Daoy (cell line): Measurements from ENCODE around the gene CNTNAP1. TPM values are rescaled to one million over a fixed set of nuclear protein-coding genes. Genes with fewer than 3 reads are reported as not detected.

ENCODE experiments used
- DNase-seq: peaks from one replicate; pipeline ENCODE4 v3.0.0-alpha.2; 2015; ENCODE audit warnings: low read depth
- total RNA-seq: library from RNA; depleted of rRNA; stranded (reverse); fragments of >200 nt; shearing (Covaris generic); gene quantifications from 2 replicates; pipeline ENCODE4 v1.2.3, GENCODE V29; 2014

The CNTNAP1 gene
- total RNA-seq, 1 experiment from 2014 or later: 7.4 TPM

DNA sequence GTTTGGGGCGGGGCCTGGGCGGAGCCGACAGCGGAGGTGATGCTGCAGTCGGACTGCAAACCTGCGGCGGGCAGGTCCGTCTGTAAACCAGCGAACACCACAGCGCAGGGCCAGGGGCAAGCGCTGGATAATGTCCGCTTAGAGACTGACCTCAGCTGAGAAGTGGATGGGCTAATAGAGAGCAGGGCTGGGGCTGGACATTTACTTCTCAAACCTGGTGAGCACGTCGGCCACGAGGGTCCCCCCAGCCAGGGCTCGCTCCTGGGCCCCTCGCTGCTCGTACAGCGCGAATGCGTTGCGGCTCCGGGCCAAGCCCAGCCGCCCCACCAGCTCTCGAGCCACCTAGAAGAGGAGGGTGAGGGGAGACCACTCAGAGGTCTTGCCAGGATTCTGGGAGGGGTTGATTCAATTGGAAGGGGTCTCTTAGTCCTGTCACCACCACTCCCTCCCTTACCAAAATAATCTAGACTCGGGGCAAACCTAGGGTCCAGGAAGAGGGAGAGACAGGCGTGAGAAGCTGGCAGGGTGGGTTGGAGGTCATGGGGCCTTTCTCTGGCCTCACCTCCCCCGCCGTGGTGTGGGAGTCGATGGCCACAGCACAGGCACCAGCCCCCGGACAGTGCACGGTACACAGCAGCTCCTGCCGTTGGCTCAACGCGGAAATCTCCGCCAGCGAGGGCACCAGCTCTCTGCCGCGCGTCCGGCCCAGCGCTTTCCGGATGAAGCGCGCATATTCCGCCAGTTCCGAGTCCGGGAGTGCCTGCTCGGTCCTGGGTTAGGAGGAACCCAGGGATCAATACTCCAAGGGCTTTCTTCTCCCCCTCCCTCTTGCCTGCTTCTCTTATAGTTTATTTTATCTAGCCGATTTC, 11.3 kb upstream of the CNTNAP1 start:
- no peak for DNase-seq

DNA sequence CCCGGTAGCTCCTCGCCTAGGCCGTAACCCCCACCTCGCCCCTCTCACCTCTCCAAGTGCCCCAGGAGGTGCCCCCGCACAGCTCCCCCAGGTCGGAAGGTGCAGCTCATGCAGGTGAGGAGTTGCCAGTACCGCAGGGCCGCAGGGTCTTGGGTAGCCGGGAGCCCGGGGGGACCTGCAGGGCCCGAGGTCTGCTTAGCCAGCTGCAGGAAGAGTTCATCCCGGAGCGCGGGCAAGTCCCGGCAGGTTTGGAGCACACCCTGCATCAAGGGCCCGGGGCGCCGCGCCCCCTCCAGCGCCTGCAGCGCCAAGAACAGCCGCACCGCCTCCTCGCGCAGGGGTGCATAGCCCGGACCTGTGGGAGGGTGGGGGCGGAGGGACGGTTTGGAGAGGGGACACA, 10.3 kb upstream of the CNTNAP1 start:
- DNase-seq: no peak

DNA sequence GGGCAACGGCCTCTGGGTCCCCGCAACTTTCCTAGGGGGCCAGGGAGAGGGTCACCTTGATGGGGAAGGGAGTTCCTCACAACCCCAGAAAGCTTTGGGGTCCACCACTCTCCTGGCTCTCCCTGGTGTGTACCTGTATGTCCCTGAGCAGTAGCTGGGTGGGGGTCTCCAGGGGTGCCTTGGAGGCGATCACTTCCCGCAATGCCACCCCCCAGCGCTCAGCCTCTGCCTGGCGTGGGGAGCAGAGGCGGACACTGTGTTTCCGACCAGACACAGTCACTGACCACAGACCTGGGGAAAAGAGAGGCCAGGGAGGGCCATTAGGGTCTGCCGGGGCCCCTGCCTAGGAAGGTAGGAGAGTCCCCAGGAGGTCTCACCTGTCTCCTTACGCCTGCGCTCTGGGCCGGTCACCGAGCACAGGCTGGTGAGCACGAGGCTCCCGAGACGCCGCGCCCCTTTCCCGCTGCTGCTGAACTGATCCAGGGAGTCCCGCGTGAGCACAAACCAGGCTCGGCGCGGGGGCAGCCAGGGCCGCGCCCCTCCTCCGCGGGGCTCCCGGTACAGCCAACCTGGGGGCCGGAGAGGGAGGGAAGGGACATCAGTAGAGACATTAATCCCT, 9.0 kb upstream of the CNTNAP1 start:
- no peak for DNase-seq

DNA sequence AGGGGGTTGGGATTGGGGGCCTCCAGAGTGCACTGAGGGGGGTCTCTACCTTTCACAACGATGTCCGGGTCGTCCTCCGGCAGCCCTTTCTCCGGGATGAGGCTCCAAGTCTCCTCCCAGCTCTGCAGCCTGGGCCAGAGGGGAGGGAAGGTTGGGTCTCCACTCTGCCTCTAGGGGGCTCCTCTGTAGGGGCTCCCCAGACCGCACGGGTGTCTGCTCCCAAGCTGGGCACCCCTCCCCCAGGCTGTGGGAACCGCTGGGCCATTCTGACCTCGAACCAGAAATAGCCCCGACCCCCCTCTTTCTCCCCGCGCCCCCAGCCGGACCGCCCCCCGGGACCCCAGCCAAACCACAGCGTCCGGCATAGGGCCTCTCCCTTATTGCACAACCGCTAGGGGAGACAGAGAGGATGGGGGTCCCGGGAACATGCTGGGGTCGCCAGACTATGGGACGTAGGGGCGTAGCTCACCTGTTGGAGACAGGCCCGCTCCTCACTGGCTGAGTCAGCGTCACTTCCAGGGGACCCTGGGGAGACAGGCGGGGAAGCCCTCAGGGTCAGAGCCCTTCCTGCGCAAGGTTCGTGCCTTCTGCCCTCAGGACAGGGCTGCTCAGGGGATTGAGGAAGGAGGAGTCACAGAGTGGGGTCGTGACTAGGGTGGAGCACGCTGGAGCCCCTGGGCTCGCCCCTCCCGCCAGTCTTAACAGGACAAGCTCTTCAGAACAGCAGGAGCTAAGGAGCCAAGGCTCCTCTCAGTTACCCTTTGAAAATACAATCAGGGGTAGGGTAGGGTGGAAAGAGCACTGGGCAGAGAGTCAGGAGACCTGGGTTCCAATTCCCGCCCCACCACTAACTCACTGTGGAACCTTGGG, 8.2 kb upstream of the CNTNAP1 start:
- DNase-seq: peak; percentile 52

DNA sequence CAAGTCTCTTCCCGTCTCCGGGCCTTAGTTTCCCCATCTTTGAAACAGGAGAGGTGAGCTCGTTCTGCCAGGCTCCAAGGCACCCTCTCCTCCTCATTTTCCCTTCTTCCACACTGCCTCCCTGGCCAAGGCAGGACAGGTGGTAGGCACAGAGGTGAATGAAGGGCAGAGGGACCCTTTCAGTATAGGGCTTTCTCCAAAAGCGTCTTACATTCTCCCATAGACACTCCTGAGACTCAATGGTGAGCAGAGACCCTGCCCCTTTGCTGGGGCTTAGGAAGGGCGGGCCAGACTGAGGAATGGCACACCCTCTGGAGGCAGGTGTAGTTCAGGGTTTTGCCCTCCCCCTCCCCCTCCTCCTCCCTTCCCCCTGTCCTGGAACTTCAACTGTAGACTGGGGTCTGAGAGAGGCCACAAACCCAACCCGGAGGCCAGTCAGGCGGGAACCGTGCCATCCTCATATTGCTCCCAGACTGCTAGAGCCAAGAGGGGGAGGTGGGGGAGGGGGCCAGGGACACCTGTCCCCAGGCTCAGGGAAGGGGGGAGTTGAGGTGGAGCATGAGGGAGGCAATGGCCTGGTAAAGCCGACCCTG, 7.5 kb upstream of the CNTNAP1 start:
- DNase-seq: no peak

DNA sequence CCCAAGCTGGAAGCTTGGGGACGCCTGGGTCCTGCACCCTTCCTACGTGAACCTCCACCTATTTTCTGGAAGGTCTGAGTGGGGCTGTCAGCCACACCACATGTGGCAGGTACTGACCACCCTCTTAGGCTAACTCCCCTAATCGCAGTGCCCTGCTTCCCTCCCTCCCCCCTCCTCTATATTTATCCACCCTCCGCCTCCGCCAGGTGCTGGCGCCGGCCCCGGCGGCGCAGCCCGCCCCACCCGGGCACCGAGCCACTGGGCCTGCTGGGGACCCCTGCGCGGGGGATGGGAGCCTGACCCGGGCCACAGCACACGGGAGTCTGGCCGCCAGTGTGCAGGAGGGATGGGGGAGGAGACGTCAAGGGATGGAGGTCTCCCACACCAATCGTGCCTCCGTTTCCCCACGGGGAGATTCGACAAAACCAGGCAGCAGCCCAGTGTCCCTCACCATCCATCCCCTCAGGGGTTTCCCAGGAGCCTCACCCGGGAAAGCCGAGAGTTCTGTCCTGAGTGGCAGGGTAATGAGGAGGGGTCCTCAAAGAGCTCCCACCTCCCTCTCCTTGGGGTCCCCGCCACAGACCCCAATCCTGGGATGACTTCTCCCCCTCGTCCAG, 6.9 kb upstream of the CNTNAP1 start:
- no peak for DNase-seq

DNA sequence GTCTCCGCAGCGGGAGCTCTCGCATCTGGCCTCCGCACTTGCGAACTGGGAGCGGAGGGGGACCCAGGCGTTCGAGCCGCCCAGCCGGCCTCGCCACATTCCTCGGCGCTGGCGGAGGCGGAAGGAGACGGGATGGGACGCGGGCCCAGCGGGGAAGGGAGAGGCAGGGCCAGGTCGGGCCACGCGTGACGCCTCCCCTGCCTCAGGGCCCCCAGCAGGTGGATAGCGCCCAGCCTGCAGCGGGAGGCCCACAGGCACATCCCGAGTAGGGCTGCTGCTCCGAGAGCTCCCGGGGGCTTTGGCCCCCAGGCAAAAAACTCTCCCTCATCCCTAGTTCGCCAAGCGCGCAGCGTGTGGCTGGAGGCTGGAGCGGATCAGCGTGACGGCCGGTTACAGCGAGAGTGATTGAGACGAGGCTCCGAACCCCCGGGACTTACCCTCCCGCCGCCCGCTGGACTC, 6.3 kb upstream of the CNTNAP1 start:
- peak; percentile 40 for DNase-seq

DNA sequence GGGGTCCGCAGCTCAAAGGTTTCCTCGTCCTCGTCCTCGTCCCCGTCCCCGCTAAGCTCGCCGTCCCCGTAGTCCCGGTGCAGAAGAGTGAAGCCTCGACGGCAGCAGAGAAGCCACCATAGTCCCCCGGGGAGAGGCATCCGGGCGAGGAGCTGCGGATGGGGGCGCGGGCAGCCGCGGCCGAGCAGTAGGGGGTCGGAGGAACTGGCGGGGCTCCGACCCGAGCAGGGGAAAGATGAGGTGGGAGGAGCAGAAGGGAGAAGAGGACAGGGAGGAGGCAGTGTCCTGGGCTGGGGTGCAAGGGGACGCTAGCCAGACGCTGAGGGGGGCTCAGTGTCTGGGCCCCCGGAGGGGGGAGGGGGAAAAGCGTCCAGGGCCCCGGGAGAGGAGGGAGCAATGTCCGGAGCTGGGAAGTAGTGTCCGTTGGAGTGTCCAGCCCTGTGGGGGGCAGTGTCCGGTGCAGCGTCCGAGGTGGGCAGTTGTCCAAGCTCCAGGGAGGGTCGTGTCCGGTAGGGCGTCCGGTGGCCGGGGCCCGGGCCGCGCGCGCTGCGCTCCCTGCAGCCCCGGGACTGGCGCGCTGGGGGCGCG, 5.8 kb upstream of the CNTNAP1 start, which contains the start of gene PLEKHH3:
Gene PLEKHH3 (minus strand): TSS at position 571 of the 588 bp plus-strand sequence. CDS start 431 bp downstream, at position 140.
- peak; percentile 41 for DNase-seq

DNA sequence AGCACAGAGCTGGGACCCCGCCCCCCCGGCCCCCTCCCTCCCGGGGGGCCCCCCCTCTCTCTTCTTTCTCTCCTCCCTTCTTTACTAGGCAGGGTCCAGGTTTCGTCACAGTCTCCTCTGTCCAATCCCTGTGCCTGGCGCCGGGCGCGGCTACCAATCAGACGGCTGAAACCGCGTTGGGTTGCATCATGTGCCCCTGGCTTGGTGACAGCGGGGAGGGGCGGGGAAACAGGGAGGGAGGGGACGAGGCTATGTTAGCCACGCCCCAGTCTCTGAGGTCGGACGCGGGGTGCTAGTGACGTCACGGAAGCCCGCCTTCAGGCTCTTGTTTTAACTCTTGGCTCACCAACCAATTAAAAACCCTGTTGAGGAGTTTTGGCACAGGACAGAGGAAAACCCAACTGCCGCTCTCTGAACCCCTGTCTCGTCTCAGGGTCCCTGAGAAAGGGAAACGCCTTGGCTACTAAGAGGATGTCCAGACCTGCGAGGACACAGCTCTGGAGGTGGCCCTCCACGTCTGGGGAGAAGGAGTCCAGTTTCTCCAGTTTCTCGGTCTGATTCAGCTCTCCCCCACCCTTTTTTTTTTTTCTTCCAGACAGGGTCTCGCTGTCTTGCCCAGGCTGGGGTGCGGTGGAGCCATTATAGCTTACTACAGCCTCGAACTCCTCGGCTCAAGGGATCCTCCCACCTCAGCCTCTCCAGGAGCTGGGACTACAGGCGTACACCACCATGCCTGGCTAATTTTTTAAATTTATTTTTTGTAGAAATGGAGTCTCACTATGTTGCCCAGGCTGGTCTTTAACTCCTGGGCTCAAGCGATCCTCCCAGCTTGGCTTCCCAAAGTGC, 5.1 kb upstream of the CNTNAP1 start:
- peak; percentile 98 for DNase-seq

DNA sequence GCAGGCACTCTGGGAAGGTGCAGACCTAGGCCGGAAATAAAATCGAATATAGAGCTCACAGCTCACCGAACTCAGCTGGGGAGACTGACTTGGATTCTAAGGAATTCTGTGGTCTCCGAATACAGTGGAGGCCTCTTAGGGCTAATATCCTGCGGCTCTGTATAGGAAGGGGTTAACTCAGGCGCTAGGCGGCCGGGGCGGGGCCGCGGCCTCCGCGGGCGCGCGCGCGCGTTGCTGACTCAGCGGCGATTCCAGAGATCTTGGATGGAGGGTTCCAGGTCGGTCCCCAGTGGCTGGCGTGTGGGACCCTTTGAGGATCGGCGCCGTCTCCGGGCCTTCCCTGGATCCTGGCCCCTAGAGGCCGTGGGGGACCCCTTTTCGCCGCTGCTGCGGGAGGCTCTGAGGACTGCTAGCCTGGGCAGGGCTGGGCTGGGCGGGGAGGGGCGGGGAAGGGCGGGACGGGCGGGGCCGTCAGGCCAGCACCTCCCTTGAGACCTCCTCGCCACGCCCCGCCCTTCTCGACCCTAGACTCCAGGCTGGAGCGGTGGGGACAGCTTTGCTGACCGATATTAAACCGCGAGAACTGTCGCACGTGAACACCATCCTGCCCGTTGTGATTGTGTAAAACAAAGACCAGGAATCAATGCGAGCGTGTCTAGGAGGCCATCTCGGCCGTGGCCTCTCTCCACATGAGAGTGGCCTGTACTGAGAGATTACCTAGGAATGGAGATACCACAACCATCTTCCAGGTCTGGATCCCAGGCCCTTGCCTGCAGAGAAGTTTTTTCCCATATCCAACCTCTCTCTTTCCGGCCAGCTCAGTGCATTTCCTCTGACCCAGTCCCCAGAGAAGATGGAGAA, 4.2 kb upstream of the CNTNAP1 start:
- DNase-seq: peak; percentile 84

DNA sequence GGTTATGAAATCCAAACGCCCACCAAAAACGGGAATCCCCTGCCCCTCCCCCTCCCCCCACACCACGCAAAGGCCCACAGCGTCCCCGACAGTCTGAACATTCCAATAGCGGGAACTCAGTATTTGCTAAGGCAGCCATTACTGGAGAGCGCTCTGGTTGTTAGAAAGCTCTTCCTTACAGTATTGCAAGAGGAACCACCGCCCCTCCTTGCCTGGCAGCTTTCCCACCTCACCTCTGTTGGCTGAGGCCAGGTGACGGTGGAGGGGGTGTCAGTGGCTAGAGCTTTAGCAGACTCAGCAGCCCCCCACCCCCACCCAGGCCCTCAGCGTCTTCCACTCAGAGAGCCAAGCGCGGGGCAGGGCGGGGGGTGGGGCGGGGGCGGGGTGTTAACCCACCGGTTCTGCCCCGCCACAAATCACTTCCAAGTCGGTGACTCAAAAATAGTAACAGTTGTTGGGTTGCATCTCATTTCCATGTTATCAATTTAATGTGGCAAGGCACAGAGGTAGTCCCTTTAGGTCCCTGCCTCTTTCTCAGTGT, 3.3 kb upstream of the CNTNAP1 start:
- DNase-seq: peak; percentile 49

DNA sequence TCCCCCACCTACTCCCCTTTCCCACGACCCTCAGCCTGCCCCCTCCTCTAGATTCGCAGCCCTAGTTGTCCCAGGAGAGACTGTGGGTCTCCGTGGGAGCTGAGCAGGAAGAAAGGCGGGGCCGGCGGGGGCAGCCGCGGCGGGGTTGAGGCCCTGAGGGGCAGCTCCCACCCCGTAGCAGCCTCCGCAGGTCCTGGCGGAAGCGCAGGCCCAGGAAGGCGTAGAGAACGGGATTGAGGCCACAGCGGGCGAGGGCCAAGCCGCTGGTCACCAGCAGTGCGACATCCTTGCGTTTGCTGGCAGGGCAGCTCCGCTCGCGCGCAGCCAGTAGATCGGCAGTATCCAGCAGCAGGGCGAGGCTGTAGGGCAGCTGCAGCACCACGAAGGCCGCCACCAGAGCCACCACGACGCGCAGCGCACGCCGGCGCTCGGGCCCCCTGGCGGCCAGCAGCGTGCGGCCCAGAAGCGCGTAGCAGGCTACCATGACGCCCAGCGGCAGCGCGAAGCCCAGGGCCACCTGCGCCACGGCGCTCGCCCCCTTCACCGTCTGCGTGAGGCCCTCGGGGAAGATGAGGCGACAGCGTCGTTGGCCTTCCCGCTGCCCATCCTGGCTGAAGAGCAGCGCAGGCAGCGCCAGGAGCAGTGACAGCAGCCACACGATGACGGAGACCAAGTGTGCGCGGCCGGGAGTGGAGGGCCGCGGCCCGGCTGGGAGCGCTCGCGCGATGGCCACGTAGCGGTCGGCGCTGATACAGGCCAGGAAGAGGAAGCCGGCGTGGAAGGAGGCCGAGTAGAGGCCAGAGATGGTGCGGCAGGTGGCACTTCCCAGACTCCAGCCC, 2.6 kb upstream of the CNTNAP1 start:
- DNase-seq: peak; percentile 78

DNA sequence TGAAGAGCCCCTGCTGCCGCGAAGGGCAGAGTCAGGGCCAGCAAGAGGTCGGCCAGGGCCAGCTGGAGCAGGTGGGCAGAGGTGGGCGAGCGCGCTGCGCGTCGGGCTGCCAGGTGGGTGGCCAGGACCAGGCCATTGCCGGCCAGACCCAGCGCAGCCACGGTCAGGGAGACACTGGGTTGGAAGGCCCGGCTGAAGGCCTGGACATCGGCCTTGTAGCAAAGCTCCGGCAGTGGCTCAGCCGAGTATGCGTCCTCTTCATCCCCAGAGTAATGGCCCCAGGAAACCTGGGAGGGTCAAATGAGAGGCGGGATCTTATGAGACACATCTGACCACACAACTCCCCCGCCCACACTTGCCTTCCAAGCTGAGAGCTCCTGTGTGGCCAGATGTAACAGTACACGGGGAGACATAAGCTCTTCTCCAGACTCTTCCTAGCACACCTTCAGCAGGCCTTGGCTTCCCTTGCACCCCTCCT, 2.0 kb upstream of the CNTNAP1 start:
- DNase-seq: no peak

DNA sequence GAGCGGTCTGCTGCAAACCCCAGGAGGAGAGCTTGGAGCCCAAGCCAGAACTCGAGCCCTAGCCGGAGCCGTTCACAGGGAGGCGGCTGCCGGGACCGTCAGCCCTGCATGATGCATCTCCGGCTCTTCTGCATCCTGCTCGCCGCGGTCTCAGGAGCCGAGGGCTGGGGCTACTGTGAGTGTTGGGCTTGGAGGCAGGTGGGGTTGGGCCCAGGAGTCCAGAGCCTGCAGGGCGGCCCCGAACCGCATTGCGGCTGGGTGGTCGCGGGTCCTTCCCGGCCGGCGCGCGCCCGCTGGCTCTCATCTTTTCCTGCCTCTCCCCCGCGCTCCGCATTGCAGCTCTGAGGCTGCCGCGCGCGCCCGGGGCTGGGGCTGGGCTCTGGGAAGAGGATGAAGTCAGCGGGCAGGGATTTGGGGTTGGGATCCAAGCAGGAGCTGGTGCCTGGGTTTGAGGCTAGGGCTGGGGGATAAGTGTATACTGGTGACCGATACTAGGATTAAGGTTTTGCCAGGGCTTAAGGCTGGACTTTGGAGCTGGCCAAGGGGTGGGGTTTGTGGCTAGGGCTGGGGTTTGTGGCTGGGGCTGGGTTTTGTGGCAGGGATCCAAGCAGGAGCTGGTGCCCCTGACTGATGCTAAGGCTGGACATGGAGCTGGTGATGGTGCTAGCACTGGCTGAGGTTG, 532 bp downstream of the CNTNAP1 start:
- peak; percentile 72 for DNase-seq

DNA sequence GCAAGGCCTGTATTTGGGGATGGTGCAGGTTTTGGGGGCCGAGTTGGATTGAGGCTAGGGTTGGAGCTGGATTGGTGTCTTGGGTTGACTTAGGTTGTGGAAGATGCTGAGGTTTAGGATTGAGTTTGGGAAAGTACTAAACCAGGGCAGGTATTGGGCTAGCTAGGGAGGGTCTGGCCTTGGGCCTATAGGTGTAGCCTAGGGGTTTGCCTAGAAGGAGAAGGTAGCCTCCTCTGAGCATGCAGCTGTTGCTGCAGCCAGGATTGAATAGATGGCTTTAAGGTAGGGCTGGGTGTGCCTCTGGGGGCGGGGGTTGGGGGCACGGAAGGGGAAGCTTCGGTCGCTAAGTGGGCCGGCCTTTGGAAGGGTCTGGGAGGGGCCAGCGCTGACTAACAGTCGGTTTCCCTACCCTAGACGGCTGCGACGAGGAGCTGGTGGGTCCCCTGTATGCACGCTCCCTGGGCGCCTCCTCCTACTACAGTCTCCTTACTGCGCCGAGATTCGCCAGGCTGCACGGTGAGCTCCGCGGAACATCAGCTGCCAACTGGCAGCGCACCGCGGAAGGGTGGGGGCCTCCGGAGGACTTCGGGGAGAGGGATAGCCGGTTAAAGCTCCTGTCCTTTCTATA, 1.2 kb downstream of the CNTNAP1 start:
- no peak for DNase-seq

DNA sequence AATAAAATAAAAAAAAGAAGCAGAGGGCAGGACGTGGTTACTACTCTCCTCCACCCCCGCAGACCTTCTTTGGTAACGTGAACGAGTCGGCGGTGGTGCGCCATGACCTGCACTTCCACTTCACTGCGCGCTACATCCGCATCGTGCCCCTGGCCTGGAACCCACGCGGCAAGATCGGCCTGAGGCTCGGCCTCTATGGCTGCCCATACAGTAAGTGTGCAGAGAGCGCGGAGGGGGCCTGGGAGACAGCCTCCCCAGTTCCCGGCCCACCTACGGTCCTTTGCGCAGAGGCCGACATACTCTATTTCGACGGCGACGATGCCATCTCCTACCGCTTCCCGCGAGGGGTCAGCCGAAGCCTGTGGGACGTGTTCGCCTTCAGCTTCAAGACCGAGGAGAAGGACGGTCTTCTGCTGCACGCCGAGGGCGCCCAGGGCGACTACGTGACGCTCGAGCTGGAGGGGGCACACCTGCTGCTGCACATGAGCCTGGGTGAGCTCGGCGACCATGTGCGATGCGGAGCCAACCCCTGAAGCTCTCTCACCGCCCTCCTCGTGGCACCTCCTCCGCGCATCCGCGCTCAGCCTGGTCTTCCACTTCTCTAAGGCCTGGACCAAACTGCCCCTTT, 2.7 kb downstream of the CNTNAP1 start:
- no peak for DNase-seq
